NCI-H1436 (cell line): Measurements from ENCODE around the gene CDH23.

Source experiments
- DNase-seq: peaks from one replicate; lab custom pipeline; 2025; lab: John Stamatoyannopoulos, UW

Gene CDH23

GRCh38 chr10:71538608-71539260 lies 142.0 kb downstream of the CDH23 start:
- DNase-seq: no peak

GRCh38 chr10:71539442-71540118 lies 142.9 kb downstream of the CDH23 start:
- DNase-seq: no peak

- no peak for DNase-seq
These were observed 145.8 kb downstream of the CDH23 start for GRCh38 chr10:71542478-71542877.

- no peak for DNase-seq
These were observed 147.0 kb downstream of the CDH23 start for GRCh38 chr10:71543608-71544170.

GRCh38 chr10:71545001-71545400 lies 148.3 kb downstream of the CDH23 start:
- no peak for DNase-seq

- no peak for DNase-seq
These were observed 149.5 kb downstream of the CDH23 start for GRCh38 chr10:71546220-71546619.

GRCh38 chr10:71547312-71547711 lies 150.6 kb downstream of the CDH23 start:
- DNase-seq: no peak

GRCh38 chr10:71547876-71548846 lies 151.4 kb downstream of the CDH23 start:
- no peak for DNase-seq

- DNase-seq: no peak
These were observed 153.2 kb downstream of the CDH23 start for GRCh38 chr10:71549766-71550533.

GRCh38 chr10:71550628-71551027 lies 153.9 kb downstream of the CDH23 start:
- no peak for DNase-seq

- DNase-seq: no peak
These were observed 155.2 kb downstream of the CDH23 start for GRCh38 chr10:71551970-71552369.

- DNase-seq: no peak
These were observed 156.7 kb downstream of the CDH23 start for GRCh38 chr10:71553432-71553831.

- DNase-seq: no peak
These were observed 158.0 kb downstream of the CDH23 start for GRCh38 chr10:71554671-71555070.

- DNase-seq: no peak
These were observed 158.5 kb downstream of the CDH23 start for GRCh38 chr10:71555087-71555723.

GRCh38 chr10:71555724-71556119 lies 159.0 kb downstream of the CDH23 start:
- no peak for DNase-seq

GRCh38 chr10:71558991-71559390 lies 162.3 kb downstream of the CDH23 start:
- no peak for DNase-seq

- no peak for DNase-seq
These were observed 164.4 kb downstream of the CDH23 start for GRCh38 chr10:71561003-71561574.

GRCh38 chr10:71562181-71562580 lies 165.5 kb downstream of the CDH23 start:
- no peak for DNase-seq

GRCh38 chr10:71562904-71563303 lies 166.2 kb downstream of the CDH23 start:
- DNase-seq: no peak

- DNase-seq: peak; percentile 13
These were observed 167.6 kb downstream of the CDH23 start for GRCh38 chr10:71564194-71564820.
